PC-3 (cell line): ENCODE measurements around the gene MYB. TPM values are rescaled to one million over a fixed set of nuclear protein-coding genes. Genes with fewer than 3 reads are reported as not detected.
A peak's percentile ranks its signal among the peaks of the same experiment; 100 is the strongest.
"Not testable (repeated sequence)": the region's sequence is repeated elsewhere in the genome, so short reads cannot be mapped to it uniquely, and the experiment has no call there.

Experiments used
- ATAC-seq: fragments of 200-7000 bp; cut with Tn5 transposase; 2 replicates; pipeline ENCODE4 v1.9.1; 2020; ENCODE audit warnings: mild to moderate bottlenecking, moderate library complexity
- BruUV-seq: library from RNA; stranded (reverse); fragments of 400-500 nt; replicated peaks from 2 replicates; lab custom pipeline; 2021; lab: Mats Ljungman, UMichigan
- CTCF ChIA-PET: fragments of 300-600 bp; sonication (Branson Sonifier 250); formaldehyde crosslinking; loops from one replicate; lab custom pipeline; 2022; ENCODE audit warnings: antibody characterized with exemption; lab: Charles Lee
- POLR2A ChIA-PET: fragments of 300-600 bp; sonication (Branson Sonifier 250); formaldehyde crosslinking; loops from one replicate; lab custom pipeline; 2022; ENCODE audit warnings: antibody characterized with exemption; ENCODE audit not compliant: unreplicated experiment; lab: Charles Lee
- DNase-seq: peaks from one replicate; pipeline ENCODE4 v3.0.0-alpha.2; 2015
- H2AFZ ChIP-seq: fragments of 300-600 bp; sonication (generic); 2 replicates; pipeline ENCODE4 v1.6.0; 2016; ENCODE audit warnings: antibody characterized with exemption, low read length
- H3F3A ChIP-seq: fragments of 300-600 bp; sonication (generic); one replicate; pipeline ENCODE4 v1.6.0; 2017; ENCODE audit warnings: antibody characterized with exemption, low read length, control low read depth, mild to moderate bottlenecking; ENCODE audit not compliant: unreplicated experiment
- H3K27ac ChIP-seq: fragments of 300-600 bp; sonication (generic); 2 replicates; pipeline ENCODE4 v1.5.1; 2016; ENCODE audit warnings: mild to moderate bottlenecking, low read length
- H3K27me3 ChIP-seq: fragments of 300-600 bp; sonication (generic); 2 replicates; pipeline ENCODE4 v1.6.1; 2016; ENCODE audit warnings: low read length, mixed read lengths
- H3K36me3 ChIP-seq: fragments of 300-600 bp; sonication (generic); 2 replicates; pipeline ENCODE4 v1.6.1; 2016; ENCODE audit warnings: low read depth, mixed run types, low read length, mixed read lengths
- H3K4me1 ChIP-seq: fragments of 300-600 bp; sonication (generic); 2 replicates; pipeline ENCODE4 v1.5.1; 2016; ENCODE audit warnings: low read length; ENCODE audit not compliant: insufficient read depth
- H3K4me2 ChIP-seq: fragments of 300-600 bp; sonication (generic); 2 replicates; pipeline ENCODE4 v1.6.0; 2016; ENCODE audit warnings: low read length
- H3K4me3 ChIP-seq: fragments of 300-600 bp; sonication (generic); 2 replicates; pipeline ENCODE4 v1.5.1; 2016; ENCODE audit warnings: mild to moderate bottlenecking, low read length, mixed read lengths
- H3K79me2 ChIP-seq: fragments of 300-600 bp; sonication (generic); 2 replicates; pipeline ENCODE4 v1.6.1; 2017; ENCODE audit warnings: low read length, mixed read lengths
- H3K9ac ChIP-seq: fragments of 300-600 bp; sonication (generic); 2 replicates; pipeline ENCODE4 v1.6.0; 2016; ENCODE audit warnings: mild to moderate bottlenecking, low read length
- H3K9me2 ChIP-seq: fragments of 300-600 bp; sonication (generic); replicated peaks from 2 replicates; pipeline ENCODE4 v1.6.1; 2016; ENCODE audit warnings: mixed run types, low read length, mixed read lengths
- H3K9me3 ChIP-seq: fragments of 300-600 bp; sonication (generic); 2 replicates; pipeline ENCODE4 v1.6.1; 2016; ENCODE audit warnings: low read length, mixed read lengths
- H4K20me1 ChIP-seq: fragments of 300-600 bp; sonication (generic); 2 replicates; pipeline ENCODE4 v1.6.1; 2016; ENCODE audit warnings: low read length, mixed read lengths
- EZH2 ChIP-seq: fragments of 300-600 bp; sonication (generic); IDR thresholded peaks from one replicate; pipeline ENCODE4 v1.6.1; 2017; ENCODE audit warnings: antibody characterized with exemption, mild to moderate bottlenecking, low read length; ENCODE audit not compliant: unreplicated experiment
- EZH2phosphoT487 ChIP-seq: fragments of 300-600 bp; sonication (generic); IDR thresholded peaks from 2 replicates; pipeline ENCODE4 v1.6.1; 2018; ENCODE audit warnings: mild to moderate bottlenecking, antibody characterized with exemption, low read length, borderline replicate concordance
- intact Hi-C: fragments of 100-400 bp; cut with micrococcal nuclease; formaldehyde crosslinking; loops from 2 replicates; pipeline ENCODE4 v1.9.0; 2023
- total RNA-seq: library from RNA; depleted of rRNA; stranded (reverse); fragments of >200 nt; gene quantifications from 2 replicates; pipeline ENCODE4 v1.2.3, GENCODE V29; 2014
- TF ChIP-seq, protein P1 (sequence below): fragments of 300-600 bp; sonication (generic); conservative IDR thresholded peaks from 2 replicates; pipeline ENCODE4 v1.5.1; 2017; ENCODE audit warnings: antibody characterized with exemption, low read depth, mild to moderate bottlenecking, low read length

The MYB gene
- total RNA-seq, 1 experiment from 2014 or later = 4.4 TPM

DNA sequence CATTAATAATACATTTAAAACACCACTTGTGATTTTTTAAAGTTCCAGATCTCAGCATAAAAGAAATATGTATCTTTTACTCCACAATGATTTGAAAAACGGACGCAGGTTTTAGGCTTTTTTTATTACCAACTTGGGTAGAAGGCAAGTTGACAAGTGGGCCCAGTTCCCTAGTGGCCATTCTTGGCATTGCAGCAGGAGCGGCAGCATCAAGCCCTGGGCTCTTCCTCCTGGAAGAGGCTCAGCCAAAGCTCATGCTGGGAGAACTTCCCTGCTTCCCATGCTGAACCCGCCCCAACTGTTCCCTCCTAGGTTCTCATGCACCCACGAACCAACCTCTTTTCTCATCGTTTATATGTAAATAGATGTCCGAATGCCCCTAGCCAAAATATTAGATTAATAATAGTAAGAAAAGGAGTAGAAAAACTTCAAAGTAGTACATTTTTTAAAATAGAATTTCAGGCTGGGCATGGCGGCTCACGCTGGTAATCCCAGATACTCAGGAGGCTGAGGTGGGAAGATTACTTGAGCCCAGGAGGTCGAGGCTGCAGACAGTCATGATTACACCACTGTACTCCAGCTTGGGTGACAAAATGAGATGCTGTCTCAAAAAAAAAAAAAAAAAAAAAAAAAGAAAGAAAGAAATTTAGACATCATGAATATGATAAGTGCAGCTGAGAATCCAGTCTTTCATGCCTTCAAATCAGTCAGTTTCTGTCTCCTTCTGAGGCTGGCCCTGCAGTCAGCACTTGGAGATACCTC is 18.2 kb upstream of the MYB start:
- Histone ChIP-seq H2AFZ (no peak overlapping the region), H3K9me2 (no peaks in the 10 kb centered on the region), H4K20me1 (no peaks in the 10 kb centered on the region), H3K4me2 (no peak overlapping the region), H3K9ac (no peak overlapping the region), H3K4me1 (no peaks in the 10 kb centered on the region), H3K4me3 (no peak overlapping the region), H3K36me3 (no peaks in the 10 kb centered on the region), H3K79me2 (no peaks in the 10 kb centered on the region), H3K27ac (no peak overlapping the region), H3F3A (no peaks in the 10 kb centered on the region), H3K27me3 (no peaks in the 10 kb centered on the region), H3K9me3 (no peaks in the 10 kb centered on the region)
- DNase-seq = peak; percentile 55
- ATAC-seq = peak; percentile 35; the same call in 1 of the 2 replicates
- TF ChIP-seq EZH2 = no peak
- TF ChIP-seq, protein P1, sequence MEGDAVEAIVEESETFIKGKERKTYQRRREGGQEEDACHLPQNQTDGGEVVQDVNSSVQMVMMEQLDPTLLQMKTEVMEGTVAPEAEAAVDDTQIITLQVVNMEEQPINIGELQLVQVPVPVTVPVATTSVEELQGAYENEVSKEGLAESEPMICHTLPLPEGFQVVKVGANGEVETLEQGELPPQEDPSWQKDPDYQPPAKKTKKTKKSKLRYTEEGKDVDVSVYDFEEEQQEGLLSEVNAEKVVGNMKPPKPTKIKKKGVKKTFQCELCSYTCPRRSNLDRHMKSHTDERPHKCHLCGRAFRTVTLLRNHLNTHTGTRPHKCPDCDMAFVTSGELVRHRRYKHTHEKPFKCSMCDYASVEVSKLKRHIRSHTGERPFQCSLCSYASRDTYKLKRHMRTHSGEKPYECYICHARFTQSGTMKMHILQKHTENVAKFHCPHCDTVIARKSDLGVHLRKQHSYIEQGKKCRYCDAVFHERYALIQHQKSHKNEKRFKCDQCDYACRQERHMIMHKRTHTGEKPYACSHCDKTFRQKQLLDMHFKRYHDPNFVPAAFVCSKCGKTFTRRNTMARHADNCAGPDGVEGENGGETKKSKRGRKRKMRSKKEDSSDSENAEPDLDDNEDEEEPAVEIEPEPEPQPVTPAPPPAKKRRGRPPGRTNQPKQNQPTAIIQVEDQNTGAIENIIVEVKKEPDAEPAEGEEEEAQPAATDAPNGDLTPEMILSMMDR = peak; percentile 66
- intact Hi-C loops = no loop called here
- BruUV-seq = no TSS peak
- ChIA-PET POLR2A (no interaction called here), CTCF (interaction anchor here (0.5 kb wide), 1 partner anchor 9 kb away, joined by 3 read pairs; no protein-coding TSS in a partner anchor)

- H3K79me2 ChIP-seq = no peaks in the 10 kb centered on the region
- H3K4me2 ChIP-seq = no peak overlapping the region
- ATAC-seq = no peak
- TF ChIP-seq EZH2phosphoT487 (no peak), EZH2 (no peak)
- TF ChIP-seq, protein P1 = no peak
- H3K4me1 ChIP-seq = no peaks in the 10 kb centered on the region
- BruUV-seq = no TSS peak
- ChIA-PET POLR2A (no interaction called here), CTCF (no interaction called here)
- H3K27me3 ChIP-seq = no peaks in the 10 kb centered on the region
- no peak for DNase-seq
- H4K20me1 ChIP-seq = no peaks in the 10 kb centered on the region
- H3F3A ChIP-seq = no peaks in the 10 kb centered on the region
- no peaks in the 10 kb centered on the region for H3K36me3 ChIP-seq
- no peak overlapping the region for H3K9ac ChIP-seq
- H3K27ac ChIP-seq = no peak overlapping the region
- H3K9me3 ChIP-seq = no peaks in the 10 kb centered on the region
- no peak overlapping the region for H3K4me3 ChIP-seq
- H3K9me2 ChIP-seq = no peaks in the 10 kb centered on the region
- intact Hi-C loops = no loop called here
- H2AFZ ChIP-seq = no peak overlapping the region
These were observed 17.7 kb upstream of the MYB start for GRCh38 chr6:135163440-135163738.

- not testable (repeated sequence) for BruUV-seq, DNase-seq, H3K9ac ChIP-seq
These were observed 16.7 kb upstream of the MYB start for GRCh38 chr6:135164387-135164786.

More at GRCh38 chr6:135164387-135164786, 16.7 kb upstream of the MYB start:
- H3K36me3 ChIP-seq, H3K9me2 ChIP-seq, ATAC-seq, CTCF ChIA-PET, H3K4me1 ChIP-seq, H3K27me3 ChIP-seq, intact Hi-C loops, H3K9me3 ChIP-seq, H2AFZ ChIP-seq, H3K79me2 ChIP-seq, H3K4me2 ChIP-seq, H3K27ac ChIP-seq, H4K20me1 ChIP-seq, POLR2A ChIA-PET, H3F3A ChIP-seq, H3K4me3 ChIP-seq: not testable (repeated sequence)
